RWPE2 (cell line): Measurements from ENCODE around the gene ARHGEF1.

Experiments
- ATAC-seq: fragments of 200-7000 bp; cut with Tn5 transposase; 3 replicates; pipeline ENCODE4 v1.9.1; 2021; ENCODE audit warnings: low read depth
- DNase-seq: peaks from one replicate; pipeline ENCODE4 v3.0.0-alpha.2; 2020; ENCODE audit warnings: low spot score
- H3K27ac ChIP-seq: fragments of 450-650 bp; 2 replicates; pipeline ENCODE4 v1.5.1; 2017; ENCODE audit warnings: mild to moderate bottlenecking; ENCODE audit not compliant: poor library complexity, severe bottlenecking
- H3K27me3 ChIP-seq: fragments of 250-450 bp; sonication (Bioruptor Pico); 2 replicates; pipeline ENCODE4 v1.5.1; 2021; ENCODE audit warnings: mild to moderate bottlenecking, moderate library complexity; ENCODE audit not compliant: insufficient read depth, poor library complexity, severe bottlenecking
- H3K36me3 ChIP-seq: fragments of 250-450 bp; sonication (Bioruptor Pico); 2 replicates; pipeline ENCODE4 v1.5.1; 2020; ENCODE audit warnings: low read depth, mild to moderate bottlenecking, moderate library complexity
- H3K4me1 ChIP-seq: fragments of 250-450 bp; sonication (Bioruptor Pico); 2 replicates; pipeline ENCODE4 v1.5.1; 2021; ENCODE audit warnings: mild to moderate bottlenecking, moderate library complexity; ENCODE audit not compliant: insufficient read depth, poor library complexity, severe bottlenecking
- H3K4me3 ChIP-seq: fragments of 250-450 bp; sonication (Bioruptor Pico); 2 replicates; pipeline ENCODE4 v1.5.1; 2021; ENCODE audit warnings: mild to moderate bottlenecking, moderate library complexity; ENCODE audit not compliant: severe bottlenecking
- H3K9me3 ChIP-seq: fragments of 250-450 bp; sonication (Bioruptor Pico); 2 replicates; pipeline ENCODE4 v1.5.1; 2021; ENCODE audit warnings: mild to moderate bottlenecking, moderate library complexity; ENCODE audit not compliant: severe bottlenecking
- TF ChIP-seq, protein P1 (sequence below): fragments of 450-650 bp; IDR thresholded peaks from one replicate; pipeline ENCODE4 v1.5.1; 2017; ENCODE audit warnings: mild to moderate bottlenecking, moderate library complexity; ENCODE audit not compliant: poor library complexity, severe bottlenecking

Gene ARHGEF1

DNA sequence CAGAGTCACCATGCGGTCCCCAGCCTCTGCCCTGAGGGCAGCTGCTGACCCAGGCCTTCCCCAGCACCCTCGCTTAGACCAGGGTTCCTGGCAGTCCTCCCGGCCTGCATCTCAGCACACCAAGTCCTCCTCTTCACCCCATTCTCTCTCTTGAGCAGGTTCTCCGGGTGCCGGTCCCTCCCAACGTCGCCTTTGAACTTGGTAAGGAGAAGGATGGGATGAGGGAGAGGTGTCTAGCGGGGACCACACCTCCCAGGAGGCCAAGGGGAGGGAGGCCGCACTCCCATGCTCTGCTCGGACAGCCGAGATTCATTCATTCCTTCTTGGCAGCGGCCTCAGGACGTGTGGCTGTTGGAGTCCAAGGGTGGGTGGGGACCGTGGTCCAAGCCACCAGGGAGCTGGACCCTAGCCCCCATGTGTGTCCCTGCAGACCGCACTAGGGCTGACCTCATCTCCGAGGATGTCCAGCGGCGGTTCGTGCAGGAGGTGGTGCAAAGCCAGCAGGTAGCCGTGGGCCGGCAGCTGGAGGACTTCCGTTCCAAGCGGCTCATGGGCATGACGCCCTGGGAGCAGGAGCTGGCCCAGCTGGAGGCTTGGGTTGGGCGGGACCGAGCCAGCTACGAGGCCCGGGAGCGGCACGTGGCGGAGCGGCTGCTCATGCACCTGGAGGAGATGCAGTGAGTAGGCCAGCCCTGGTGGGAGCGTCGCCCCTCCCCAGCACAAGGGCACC, 9.4 kb downstream of the ARHGEF1 start:
- H3K4me3 ChIP-seq = no peak overlapping the region
- no peak overlapping the region for H3K27ac ChIP-seq
- H3K4me1 ChIP-seq = peaks cover 7% of the 10 kb centered on the region
- H3K27me3 ChIP-seq = no peaks in the 10 kb centered on the region
- H3K36me3 ChIP-seq = peaks cover 58% of the 10 kb centered on the region
- DNase-seq (no peak), ATAC-seq (no peak)
- TF ChIP-seq, protein P1, sequence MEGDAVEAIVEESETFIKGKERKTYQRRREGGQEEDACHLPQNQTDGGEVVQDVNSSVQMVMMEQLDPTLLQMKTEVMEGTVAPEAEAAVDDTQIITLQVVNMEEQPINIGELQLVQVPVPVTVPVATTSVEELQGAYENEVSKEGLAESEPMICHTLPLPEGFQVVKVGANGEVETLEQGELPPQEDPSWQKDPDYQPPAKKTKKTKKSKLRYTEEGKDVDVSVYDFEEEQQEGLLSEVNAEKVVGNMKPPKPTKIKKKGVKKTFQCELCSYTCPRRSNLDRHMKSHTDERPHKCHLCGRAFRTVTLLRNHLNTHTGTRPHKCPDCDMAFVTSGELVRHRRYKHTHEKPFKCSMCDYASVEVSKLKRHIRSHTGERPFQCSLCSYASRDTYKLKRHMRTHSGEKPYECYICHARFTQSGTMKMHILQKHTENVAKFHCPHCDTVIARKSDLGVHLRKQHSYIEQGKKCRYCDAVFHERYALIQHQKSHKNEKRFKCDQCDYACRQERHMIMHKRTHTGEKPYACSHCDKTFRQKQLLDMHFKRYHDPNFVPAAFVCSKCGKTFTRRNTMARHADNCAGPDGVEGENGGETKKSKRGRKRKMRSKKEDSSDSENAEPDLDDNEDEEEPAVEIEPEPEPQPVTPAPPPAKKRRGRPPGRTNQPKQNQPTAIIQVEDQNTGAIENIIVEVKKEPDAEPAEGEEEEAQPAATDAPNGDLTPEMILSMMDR = no peak
- H3K9me3 ChIP-seq = no peaks in the 10 kb centered on the region

DNA sequence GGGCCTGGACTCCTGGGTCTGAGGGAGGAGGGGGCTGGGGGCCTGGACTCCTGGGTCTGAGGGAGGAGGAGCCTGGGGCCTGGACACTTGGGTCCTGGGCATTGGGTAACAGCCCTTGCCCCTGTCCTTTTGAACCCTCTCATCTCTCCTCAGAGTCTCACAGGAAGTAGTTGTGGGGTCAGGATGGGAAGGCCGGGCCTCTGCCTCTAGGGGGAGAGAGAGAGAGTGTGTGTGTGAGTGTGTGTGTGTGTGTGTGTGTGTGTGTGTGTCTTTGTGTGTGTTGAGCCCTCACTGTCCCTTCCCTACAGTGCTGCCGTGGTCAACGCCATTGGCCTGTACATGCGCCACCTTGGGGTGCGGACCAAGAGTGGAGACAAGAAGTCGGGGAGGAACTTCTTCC, 10.9 kb downstream of the ARHGEF1 start:
- Histone ChIP-seq H3K4me3 (no peak overlapping the region), H3K9me3 (no peaks in the 10 kb centered on the region), H3K27me3 (no peaks in the 10 kb centered on the region), H3K27ac (no peak overlapping the region), H3K4me1 (no peaks in the 10 kb centered on the region), H3K36me3 (peaks cover 64% of the 10 kb centered on the region)
- TF ChIP-seq, protein P1 = no peak
- DNase-seq (no peak), ATAC-seq (no peak)

DNA sequence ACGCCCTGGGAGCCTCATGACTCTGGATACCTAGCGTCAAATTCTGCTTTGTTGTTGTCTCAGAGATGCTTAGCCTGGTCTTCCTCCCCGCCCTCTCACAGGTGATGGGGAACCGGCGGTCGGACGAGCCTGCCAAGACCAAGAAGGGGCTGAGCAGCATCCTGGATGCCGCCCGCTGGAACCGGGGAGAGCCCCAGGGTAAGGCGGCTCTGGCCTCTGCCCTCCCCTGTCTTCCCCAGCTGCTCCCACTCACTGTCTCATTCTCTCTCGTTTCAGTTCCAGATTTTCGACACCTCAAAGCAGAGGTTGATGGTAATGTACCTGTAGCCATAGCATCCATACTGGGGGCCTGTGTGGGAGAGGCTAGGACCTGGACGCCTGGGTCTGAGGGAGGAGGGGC, 11.4 kb downstream of the ARHGEF1 start:
- H3K4me1 ChIP-seq = no peaks in the 10 kb centered on the region
- peaks cover 63% of the 10 kb centered on the region for H3K36me3 ChIP-seq
- TF ChIP-seq, protein P1 = no peak
- no peaks in the 10 kb centered on the region for H3K27me3 ChIP-seq
- H3K4me3 ChIP-seq = no peak overlapping the region
- ATAC-seq (no peak), DNase-seq (no peak)
- no peak overlapping the region for H3K27ac ChIP-seq
- no peaks in the 10 kb centered on the region for H3K9me3 ChIP-seq

DNA sequence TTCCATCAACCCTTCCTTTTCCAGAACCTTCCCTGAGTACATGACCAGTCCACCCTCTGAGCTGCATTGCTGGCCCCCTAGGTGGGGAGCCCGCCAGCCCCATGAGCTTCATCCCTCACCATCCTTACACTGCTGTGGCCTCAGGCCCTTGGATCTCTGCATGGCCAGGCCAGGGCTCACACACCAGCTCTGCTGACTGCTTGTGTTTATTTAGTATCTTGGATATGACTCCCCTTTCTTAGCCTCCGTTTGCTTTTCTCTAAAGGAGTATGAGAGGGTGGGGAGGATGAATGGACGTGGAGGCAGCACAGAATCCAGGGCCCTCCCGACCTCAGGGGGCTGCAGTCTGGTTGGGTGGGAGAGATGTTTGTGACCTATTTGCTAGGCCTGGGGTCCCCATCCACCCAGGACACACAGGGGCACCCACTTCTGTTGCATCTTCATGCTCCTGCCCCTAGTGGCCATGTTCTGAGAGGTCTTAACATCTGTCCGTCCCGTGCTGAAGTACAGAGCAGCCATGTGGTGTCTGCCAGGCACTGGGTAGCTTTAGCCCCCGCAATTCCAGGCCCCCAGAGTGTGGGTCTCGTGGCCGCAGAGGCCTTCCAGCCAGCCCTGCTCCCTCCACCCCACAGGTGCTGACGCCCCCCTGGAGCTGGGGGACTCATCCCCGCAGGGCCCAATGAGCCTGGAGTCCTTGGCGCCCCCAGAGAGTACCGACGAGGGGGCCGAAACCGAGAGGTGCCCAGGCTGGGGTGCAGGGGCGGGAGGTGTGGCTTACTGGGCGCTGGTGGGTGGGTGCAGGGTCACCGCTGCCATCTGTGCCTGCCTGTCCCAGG, 13.0 kb downstream of the ARHGEF1 start:
- H3K27me3 ChIP-seq = no peaks in the 10 kb centered on the region
- H3K9me3 ChIP-seq = no peaks in the 10 kb centered on the region
- TF ChIP-seq, protein P1 = peak; percentile 14
- no peaks in the 10 kb centered on the region for H3K4me1 ChIP-seq
- ATAC-seq (peak; percentile 41; the same call in 2 of the 3 replicates), DNase-seq (no peak)
- H3K4me3 ChIP-seq = no peak overlapping the region
- H3K36me3 ChIP-seq = peaks cover 67% of the 10 kb centered on the region
- H3K27ac ChIP-seq = no peak overlapping the region
